K562 (cell line): ENCODE measurements around the gene HOMEZ. TPM values are rescaled to one million over a fixed set of nuclear protein-coding genes. Genes with fewer than 3 reads are reported as not detected.

Source experiments
- ARNT ChIP-seq, 2 experiments: fragments of 450-650 bp; IDR thresholded peaks; 2 replicates each; pipeline ENCODE4 v1.6.1; 2016; ENCODE audit warnings: mild to moderate bottlenecking in 1 of 2
- CREM ChIP-seq: IDR thresholded peaks from 2 replicates; pipeline ENCODE4 v1.6.1; 2014; ENCODE audit warnings: antibody characterized with exemption, low read depth
- FOXP1 ChIP-seq: sonication (generic); formaldehyde crosslinking; IDR thresholded peaks from 2 replicates; pipeline ENCODE4 v1.8.0; 2022; ENCODE audit warnings: mild to moderate bottlenecking, missing genetic modification reagents
- HMGN3 ChIP-seq: IDR thresholded peaks from 2 replicates; pipeline ENCODE4 v1.6.1; 2011; ENCODE audit warnings: borderline replicate concordance, low read depth, mild to moderate bottlenecking, mixed read lengths, low read length; ENCODE audit not compliant: insufficient read length; ENCODE audit errors: extremely low read depth
- JUN ChIP-seq, 2 experiments: sonication (generic) in 1 of 2; formaldehyde crosslinking in 1 of 2; IDR thresholded peaks; 2 replicates each; pipeline versions ENCODE4 v1.6.1 to v1.8.0; 2012 to 2022; ENCODE audit warnings: borderline replicate concordance in 2 of 2, mild to moderate bottlenecking in 2 of 2, improper control_type of control experiment in 1 of 2, low read depth in 1 of 2, low read length in 1 of 2, missing genetic modification reagents in 1 of 2
- JUND ChIP-seq, 2 experiments: IDR thresholded peaks; 2 replicates in 1 of 2; 3 replicates in 1 of 2; pipeline ENCODE4 v1.6.1; 2011; ENCODE audit warnings: borderline replicate concordance in 2 of 2, low read depth in 2 of 2, low read length in 2 of 2, improper control_type of control experiment in 1 of 2, missing biosample characterization in 1 of 2, missing genetic modification characterization in 1 of 2, missing genetic modification reagents in 1 of 2
- MAFK ChIP-seq: IDR thresholded peaks from 2 replicates; pipeline ENCODE4 v1.6.1; 2011; ENCODE audit warnings: low read length, improper control_type of control experiment
- NCOA2 ChIP-seq, 2 experiments: fragments of 450-650 bp; IDR thresholded peaks; 2 replicates each; pipeline ENCODE4 v1.6.1; 2018; ENCODE audit warnings: mild to moderate bottlenecking in 2 of 2, moderate library complexity in 1 of 2; ENCODE audit not compliant: partially characterized antibody in 2 of 2
- RBFOX2 ChIP-seq: fragments of 200-400 bp; formaldehyde crosslinking; IDR thresholded peaks from 2 replicates; pipeline ENCODE4 v1.6.1; 2017; ENCODE audit warnings: low read depth, mild to moderate bottlenecking, low read length, moderate library complexity
- TAF1 ChIP-seq: IDR thresholded peaks from 2 replicates; pipeline ENCODE4 v1.6.1; 2011; ENCODE audit warnings: mild to moderate bottlenecking, low read length, moderate library complexity; ENCODE audit not compliant: insufficient read depth, control insufficient read depth, severe bottlenecking; ENCODE audit errors: extremely low read depth
- XRCC5 ChIP-seq: fragments of 200-400 bp; formaldehyde crosslinking; IDR thresholded peaks from 2 replicates; pipeline ENCODE4 v1.6.1; 2017; ENCODE audit warnings: low read depth, mild to moderate bottlenecking, low read length
- ZNF197 ChIP-seq: fragments of 200-800 bp; sonication (Bioruptor generic); IDR thresholded peaks from 2 replicates; pipeline ENCODE4 v1.6.1; 2016; ENCODE audit warnings: low read depth, missing genetic modification characterization, missing compliant biosample characterization
- ZNF583 ChIP-seq: fragments of 250-450 bp; sonication (Bioruptor Pico); IDR thresholded peaks from 2 replicates; pipeline ENCODE4 v1.4.0; 2020
- polyA plus RNA-seq, 8 experiments: library from polyadenylated mRNA; depleted of rRNA in 4 of 8; stranded (reverse) in 5 of 8; unstranded in 3 of 8; fragments of >200 nt; fragmentation: Nextera tagmentation in 2 of 8; fragmentation: Illumina TruSeq in 1 of 8; extraction: Ambion mirVana in 2 of 8; extraction: Trizol in 1 of 8; gene quantifications; 2 replicates each; pipeline versions ENCODE4 v1.2.1 to v1.2.3, GENCODE V29; 2011 to 2014; ENCODE audit warnings: inconsistent platforms in 1 of 8, missing spikeins in 1 of 8
- total RNA-seq, 7 experiments: library from RNA; depleted of rRNA in 6 of 7; stranded (reverse); fragments of >200 nt in 6 of 7; fragmentation: Illumina TruSeq in 2 of 7; extraction: Trizol in 2 of 7; gene quantifications; 2 replicates each; pipeline versions ENCODE4 v1.2.1 to v1.2.3, GENCODE V29; 2011 to 2021; ENCODE audit warnings: low replicate concordance in 1 of 7
- TF ChIP-seq, protein P1 (sequence below), 2 experiments: fragments of 450-650 bp; conservative IDR thresholded peaks; 2 replicates each; pipeline ENCODE4 v1.6.1; 2017; ENCODE audit warnings: mild to moderate bottlenecking in 2 of 2, moderate library complexity in 2 of 2
- TF ChIP-seq, protein P2 (sequence below): fragments of 200-800 bp; sonication (Bioruptor generic); IDR thresholded peaks from 2 replicates; pipeline ENCODE4 v1.6.1; 2017; ENCODE audit warnings: missing genetic modification characterization, missing compliant biosample characterization
- TF ChIP-seq, protein P3 (sequence below): fragments of 450-650 bp; IDR thresholded peaks from 2 replicates; pipeline ENCODE4 v1.6.1; 2016; ENCODE audit warnings: mild to moderate bottlenecking

Gene HOMEZ
- total and polyA plus RNA-seq, 9 of the 15 experiments (the other 6 are each of a cell fraction or from before 2014, with no cell fraction given) = 3.0 to 30.2 (median 16.9) TPM

DNA sequence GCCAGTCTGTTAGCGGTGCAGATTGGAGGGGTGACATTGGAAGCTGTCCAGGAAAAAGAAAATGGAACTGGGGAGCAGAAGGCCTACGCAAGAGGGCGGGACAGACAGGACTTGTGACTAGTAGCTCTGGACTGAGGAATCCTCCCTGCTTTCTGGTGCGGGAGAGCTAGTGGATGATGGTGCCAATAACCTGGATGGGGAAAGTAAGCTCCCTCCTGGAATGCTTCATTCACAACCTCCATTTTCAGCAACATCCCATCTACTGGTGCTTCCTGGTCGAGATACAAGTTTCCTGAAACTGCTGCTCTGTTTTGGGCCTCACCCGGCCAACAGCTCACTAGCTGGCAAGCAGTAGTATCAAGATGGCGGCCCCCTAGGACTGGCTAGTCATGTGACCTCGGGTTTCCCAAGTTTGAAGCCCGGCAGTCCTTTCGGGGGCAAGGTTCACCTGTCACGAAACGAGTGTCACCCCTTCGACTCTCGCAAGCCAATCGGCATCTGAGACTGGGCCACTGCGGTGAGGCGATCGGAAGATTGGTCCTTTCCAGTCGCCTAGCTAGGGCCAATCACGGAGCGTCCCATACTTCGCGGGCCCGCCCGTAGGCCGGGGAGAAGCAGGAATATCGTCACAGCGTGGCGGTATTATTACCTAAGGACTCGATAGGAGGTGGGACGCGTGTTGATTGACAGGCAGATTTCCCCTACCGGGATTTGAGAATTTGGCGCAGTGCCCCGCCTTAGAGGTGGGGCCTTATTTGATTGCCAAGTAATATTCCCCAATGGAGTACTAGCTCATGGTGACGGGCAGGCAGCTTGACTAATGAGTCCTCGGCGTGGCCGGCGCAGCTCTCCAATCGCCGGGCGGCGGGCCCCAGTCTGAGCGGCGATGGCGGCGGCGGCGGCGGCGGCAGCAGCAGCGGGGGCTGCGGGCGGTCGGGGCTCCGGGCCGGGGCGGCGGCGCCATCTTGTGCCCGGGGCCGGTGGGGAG lies 34.9 kb upstream of the HOMEZ start, which contains the start of gene PABPN1 (continued):
- TF ChIP-seq NCOA2 (IDR thresholded peaks at IDR 0.05; ENCODE audit: partially characterized antibody in 2 of 2) = no peak
- TF ChIP-seq, protein P1, sequence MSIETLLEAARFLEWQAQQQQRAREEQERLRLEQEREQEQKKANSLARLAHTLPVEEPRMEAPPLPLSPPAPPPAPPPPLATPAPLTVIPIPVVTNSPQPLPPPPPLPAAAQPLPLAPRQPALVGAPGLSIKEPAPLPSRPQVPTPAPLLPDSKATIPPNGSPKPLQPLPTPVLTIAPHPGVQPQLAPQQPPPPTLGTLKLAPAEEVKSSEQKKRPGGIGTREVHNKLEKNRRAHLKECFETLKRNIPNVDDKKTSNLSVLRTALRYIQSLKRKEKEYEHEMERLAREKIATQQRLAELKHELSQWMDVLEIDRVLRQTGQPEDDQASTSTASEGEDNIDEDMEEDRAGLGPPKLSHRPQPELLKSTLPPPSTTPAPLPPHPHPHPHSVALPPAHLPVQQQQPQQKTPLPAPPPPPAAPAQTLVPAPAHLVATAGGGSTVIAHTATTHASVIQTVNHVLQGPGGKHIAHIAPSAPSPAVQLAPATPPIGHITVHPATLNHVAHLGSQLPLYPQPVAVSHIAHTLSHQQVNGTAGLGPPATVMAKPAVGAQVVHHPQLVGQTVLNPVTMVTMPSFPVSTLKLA (conservative IDR thresholded peaks at IDR 0.05) = peak; percentile 52 to 65
- TF ChIP-seq ZNF583 (CRISPR knock-in tag) = 0 out of 2 replicates have a peak, but pooled peaks have one; percentile 13
- TF ChIP-seq MAFK = peak; percentile 14; the same call in 1 of the 2 replicates
- TF ChIP-seq XRCC5 = peak; percentile 50; the same call in 1 of the 2 replicates
- peak; percentile 96 for TF ChIP-seq CREM
- 0 out of 2 replicates have a peak, but pooled peaks have one; percentile 10 for TF ChIP-seq FOXP1 (CRISPR knock-in tag)
- TF ChIP-seq, protein P2, sequence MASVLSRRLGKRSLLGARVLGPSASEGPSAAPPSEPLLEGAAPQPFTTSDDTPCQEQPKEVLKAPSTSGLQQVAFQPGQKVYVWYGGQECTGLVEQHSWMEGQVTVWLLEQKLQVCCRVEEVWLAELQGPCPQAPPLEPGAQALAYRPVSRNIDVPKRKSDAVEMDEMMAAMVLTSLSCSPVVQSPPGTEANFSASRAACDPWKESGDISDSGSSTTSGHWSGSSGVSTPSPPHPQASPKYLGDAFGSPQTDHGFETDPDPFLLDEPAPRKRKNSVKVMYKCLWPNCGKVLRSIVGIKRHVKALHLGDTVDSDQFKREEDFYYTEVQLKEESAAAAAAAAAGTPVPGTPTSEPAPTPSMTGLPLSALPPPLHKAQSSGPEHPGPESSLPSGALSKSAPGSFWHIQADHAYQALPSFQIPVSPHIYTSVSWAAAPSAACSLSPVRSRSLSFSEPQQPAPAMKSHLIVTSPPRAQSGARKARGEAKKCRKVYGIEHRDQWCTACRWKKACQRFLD (CRISPR knock-in tag) = peak; percentile 85
- TF ChIP-seq ZNF197 (CRISPR knock-in tag) = 0 out of 2 replicates have a peak, but pooled peaks have one; percentile 37
- peak; percentile 7 for TF ChIP-seq HMGN3
- peak; percentile 81 for TF ChIP-seq TAF1
- peak; percentile 78 for TF ChIP-seq RBFOX2
- no peak for TF ChIP-seq JUN (IDR thresholded peaks at IDR 0.05; ENCODE audit: borderline replicate concordance, low read depth, low read length)
- no peak; the same call in 1 of the 2 replicates for TF ChIP-seq JUN (CRISPR knock-in tag; IDR thresholded peaks at IDR 0.05; ENCODE audit: borderline replicate concordance)
- no peak; the same call in none of the 2 replicates for TF ChIP-seq JUND (IDR thresholded peaks at IDR 0.05; ENCODE audit: borderline replicate concordance, low read depth, low read length)
- peak; percentile 10; the same call in 1 of the 3 replicates for TF ChIP-seq JUND (tag; IDR thresholded peaks at IDR 0.05; ENCODE audit: borderline replicate concordance, low read depth, low read length)
- no peak; a peak in 1 of 4 replicates for TF ChIP-seq ARNT (IDR thresholded peaks at IDR 0.05)
- TF ChIP-seq, protein P3, sequence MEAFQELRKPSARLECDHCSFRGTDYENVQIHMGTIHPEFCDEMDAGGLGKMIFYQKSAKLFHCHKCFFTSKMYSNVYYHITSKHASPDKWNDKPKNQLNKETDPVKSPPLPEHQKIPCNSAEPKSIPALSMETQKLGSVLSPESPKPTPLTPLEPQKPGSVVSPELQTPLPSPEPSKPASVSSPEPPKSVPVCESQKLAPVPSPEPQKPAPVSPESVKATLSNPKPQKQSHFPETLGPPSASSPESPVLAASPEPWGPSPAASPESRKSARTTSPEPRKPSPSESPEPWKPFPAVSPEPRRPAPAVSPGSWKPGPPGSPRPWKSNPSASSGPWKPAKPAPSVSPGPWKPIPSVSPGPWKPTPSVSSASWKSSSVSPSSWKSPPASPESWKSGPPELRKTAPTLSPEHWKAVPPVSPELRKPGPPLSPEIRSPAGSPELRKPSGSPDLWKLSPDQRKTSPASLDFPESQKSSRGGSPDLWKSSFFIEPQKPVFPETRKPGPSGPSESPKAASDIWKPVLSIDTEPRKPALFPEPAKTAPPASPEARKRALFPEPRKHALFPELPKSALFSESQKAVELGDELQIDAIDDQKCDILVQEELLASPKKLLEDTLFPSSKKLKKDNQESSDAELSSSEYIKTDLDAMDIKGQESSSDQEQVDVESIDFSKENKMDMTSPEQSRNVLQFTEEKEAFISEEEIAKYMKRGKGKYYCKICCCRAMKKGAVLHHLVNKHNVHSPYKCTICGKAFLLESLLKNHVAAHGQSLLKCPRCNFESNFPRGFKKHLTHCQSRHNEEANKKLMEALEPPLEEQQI = peak; percentile 74
